Activated CD4-positive, CD25-positive, alpha-beta regulatory T cell treated with anti-CD3 and anti-CD28 coated beads, Interleukin-2, amount 50 U/mL, for 16 hours (primary cell): ENCODE data around the gene OR2V2.

Experiments used
- DNase-seq: peaks from one replicate; pipeline ENCODE4 v3.0.0-alpha.2; 2020; ENCODE audit warnings: low read depth, low spot score

Gene OR2V2

GRCh38 chr5:181207214-181207959, 60.0 kb downstream of the OR2V2 start:
- no peak for DNase-seq

GRCh38 chr5:181207960-181208253, 60.5 kb downstream of the OR2V2 start:
- no peak for DNase-seq
